ENCODE measurements around the gene REXO1. TPM values are rescaled to one million over a fixed set of nuclear protein-coding genes. Genes with fewer than 3 reads are reported as not detected.
A peak's percentile ranks its signal among the peaks of the same experiment; 100 is the strongest.

Gene REXO1
- total and polyA plus RNA-seq, 9 of the 15 experiments (the other 6 are each of a cell fraction or from before 2014, with no cell fraction given), result 0.04 to 63.3 (median 15.8) TPM

GRCh38 chr19:1848399-1849131 is at the start of gene REXO1 (continued):
- no peak for TF ChIP-seq SFPQ (IDR thresholded peaks at IDR 0.05; ENCODE audit: low read depth, low read length)
- TF ChIP-seq TBL1XR1 (IDR thresholded peaks at IDR 0.05; ENCODE audit: low read length in 2 of 2), result peak in 1 of 2 experiments; percentile 38; a peak in 1 of 4 replicates
- TF ChIP-seq AFF4 (CRISPR knock-in tag; IDR thresholded peaks at IDR 0.05), result 0 out of 2 replicates have a peak, but pooled peaks have one; percentile 37
- TF ChIP-seq NR4A1 (CRISPR knock-in tag; IDR thresholded peaks at IDR 0.05), result no peak
- TF ChIP-seq NR4A1 (tag; IDR thresholded peaks at IDR 0.05), result peak; percentile 55; the same call in 1 of the 2 replicates
- no peak for TF ChIP-seq MED1 (CRISPR knock-in tag; IDR thresholded peaks at IDR 0.05; ENCODE audit: borderline replicate concordance)
- TF ChIP-seq NELFE (IDR thresholded peaks at IDR 0.05; ENCODE audit: insufficient read depth, insufficient read length), result no peak
- no peak for TF ChIP-seq ZNF384 (IDR thresholded peaks at IDR 0.05; ENCODE audit: low read depth, low read length)
- 0 out of 4 replicates have a peak, but pooled peaks have one; percentile 50 to 61 for TF ChIP-seq FOXK2 (conservative IDR thresholded peaks at IDR 0.05 in 1 of 2, IDR thresholded peaks at IDR 0.05 in 1 of 2; ENCODE audit: low read depth in 2 of 2)
- TF ChIP-seq ZBTB9 (CRISPR knock-in tag; IDR thresholded peaks at IDR 0.05), result peak; percentile 91
- no peak for TF ChIP-seq MYNN (IDR thresholded peaks at IDR 0.05)
- no peak for TF ChIP-seq MYNN (CRISPR knock-in tag; IDR thresholded peaks at IDR 0.05)
- no peak for TF ChIP-seq FOXA1 (IDR thresholded peaks at IDR 0.05; ENCODE audit: borderline replicate concordance)
- no peak for TF ChIP-seq NKRF (IDR thresholded peaks at IDR 0.05; ENCODE audit: borderline replicate concordance)
- TF ChIP-seq ZNF444 (CRISPR knock-in tag; IDR thresholded peaks at IDR 0.05), result no peak
- TF ChIP-seq PHF8 (IDR thresholded peaks at IDR 0.05; ENCODE audit: borderline replicate concordance, low read length), result peak; percentile 50; the same call in 1 of the 2 replicates
- no peak; the same call in 1 of the 2 replicates for TF ChIP-seq ZKSCAN1 (IDR thresholded peaks at IDR 0.05; ENCODE audit: low read depth, low read length)
- no peak for TF ChIP-seq RBBP5 (IDR thresholded peaks at IDR 0.05; ENCODE audit: borderline replicate concordance, insufficient read depth, low read length, poor library complexity, severe bottlenecking)

Data from K562 (cell line).